GM18909 (cell line): ENCODE measurements around the gene SYT14.
"Not testable (repeated sequence)": the region's sequence is repeated elsewhere in the genome, so short reads cannot be mapped to it uniquely, and the experiment has no call there.

Experiments used
- ATAC-seq: cut with Tn5 transposase; IDR thresholded peaks from one replicate; pipeline ENCODE4 v1.9.1; 2021; ENCODE audit warnings: mild to moderate bottlenecking; ENCODE audit not compliant: unreplicated experiment, poor library complexity

The SYT14 gene

DNA sequence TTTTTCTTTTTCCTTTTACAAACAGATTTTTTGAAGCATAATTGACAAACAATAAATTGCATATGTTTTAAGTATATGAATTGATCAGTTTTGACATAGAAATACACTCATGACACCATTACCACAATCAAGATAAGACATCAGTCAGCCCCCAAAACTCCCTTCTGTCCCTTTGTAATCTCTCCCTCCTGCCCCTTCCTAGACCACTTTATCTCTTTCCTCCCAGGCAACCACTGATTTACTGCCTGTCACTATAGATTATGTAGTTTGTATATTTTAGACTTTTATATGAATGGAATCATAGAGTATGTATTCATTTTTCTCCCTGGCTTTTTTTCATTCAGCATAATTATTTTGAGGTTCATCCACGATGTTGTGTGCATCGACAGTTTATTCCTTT, 6.9 kb upstream of the SYT14 start:
- no peak for ATAC-seq

- no peak for ATAC-seq
Measured at GRCh38 chr1:209936125-209936524, 1.9 kb upstream of the SYT14 start.

DNA sequence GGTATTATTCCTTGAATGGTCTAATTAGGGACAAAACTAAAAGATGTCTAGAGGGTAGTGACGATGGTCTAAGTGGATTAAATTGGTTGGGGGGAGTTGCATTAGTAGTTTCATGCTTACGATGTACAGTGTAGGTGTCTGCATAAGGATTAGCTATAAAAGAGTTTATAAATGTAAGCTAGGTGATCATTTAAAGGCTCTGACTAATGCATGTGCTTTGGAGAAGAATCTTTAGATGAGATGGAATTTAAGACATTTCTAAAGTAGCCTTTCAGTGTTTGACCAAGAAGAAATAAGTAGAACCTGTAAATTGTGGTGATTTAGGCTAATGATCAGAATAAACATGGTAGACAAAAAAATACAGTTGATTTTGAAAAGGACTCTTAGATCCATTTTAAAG, 7.4 kb downstream of the SYT14 start:
- ATAC-seq = no peak

GRCh38 chr1:209948155-209948554, 10.1 kb downstream of the SYT14 start:
- ATAC-seq = no peak

DNA sequence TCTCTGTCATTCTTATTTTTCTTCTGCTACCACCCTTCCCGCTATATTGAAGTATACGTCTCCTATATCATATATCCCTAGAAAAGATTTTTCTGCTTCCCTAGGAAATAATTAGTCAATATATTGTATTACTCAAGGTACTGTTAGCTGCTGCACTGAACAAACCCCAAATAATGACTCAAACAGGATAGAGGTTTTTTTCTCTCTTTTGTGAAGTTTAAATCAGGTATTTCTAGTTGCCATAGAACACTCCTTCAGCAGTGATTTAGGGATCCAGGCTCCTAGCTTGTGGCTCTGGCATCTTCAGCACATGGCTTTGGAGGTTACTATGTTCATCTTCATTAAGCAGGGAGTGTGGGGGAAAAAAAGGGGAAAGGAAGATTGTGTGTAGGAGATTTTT, 18.1 kb downstream of the SYT14 start:
- no peak for ATAC-seq

- no peak for ATAC-seq
Measured at GRCh38 chr1:209959623-209960022, 21.6 kb downstream of the SYT14 start.

DNA sequence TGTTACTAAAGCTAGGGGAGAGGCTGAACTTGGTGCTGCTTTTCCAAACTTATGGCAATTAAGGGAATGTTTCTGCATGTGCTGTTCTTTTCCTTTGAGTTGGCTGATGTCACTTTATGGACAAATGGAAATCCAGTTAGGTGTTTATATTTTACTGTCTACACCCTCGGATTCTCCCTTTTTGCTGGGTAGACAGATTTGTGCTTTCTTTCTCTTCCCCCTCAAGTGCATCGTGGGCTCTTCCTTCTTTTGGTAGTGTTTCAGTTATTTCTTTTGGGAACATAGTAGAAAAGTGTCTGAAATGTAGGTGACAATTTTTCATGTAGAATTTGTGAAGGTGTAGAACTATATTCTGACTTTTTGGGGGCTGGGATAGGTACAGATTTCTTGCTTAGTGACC, 22.9 kb downstream of the SYT14 start:
- no peak for ATAC-seq

DNA sequence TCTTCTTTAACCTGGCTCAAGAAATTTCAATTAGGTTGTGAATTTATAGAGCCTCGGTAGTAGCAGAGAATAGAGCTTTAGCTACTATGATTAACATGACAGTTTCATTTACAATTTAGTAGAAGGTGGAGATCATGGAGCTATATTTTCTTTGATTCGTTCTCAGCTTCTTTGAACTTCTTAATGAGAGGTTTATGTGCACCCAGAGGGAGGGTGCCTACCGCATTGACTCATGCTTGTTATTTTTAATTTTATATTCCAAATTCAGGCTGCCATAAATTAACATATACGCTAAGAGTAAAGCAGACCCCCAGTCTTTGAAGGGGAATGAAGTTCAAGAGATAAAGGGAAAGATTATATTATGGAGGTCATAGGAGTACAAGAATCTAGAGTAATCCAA, 24.4 kb downstream of the SYT14 start:
- ATAC-seq = no peak

DNA sequence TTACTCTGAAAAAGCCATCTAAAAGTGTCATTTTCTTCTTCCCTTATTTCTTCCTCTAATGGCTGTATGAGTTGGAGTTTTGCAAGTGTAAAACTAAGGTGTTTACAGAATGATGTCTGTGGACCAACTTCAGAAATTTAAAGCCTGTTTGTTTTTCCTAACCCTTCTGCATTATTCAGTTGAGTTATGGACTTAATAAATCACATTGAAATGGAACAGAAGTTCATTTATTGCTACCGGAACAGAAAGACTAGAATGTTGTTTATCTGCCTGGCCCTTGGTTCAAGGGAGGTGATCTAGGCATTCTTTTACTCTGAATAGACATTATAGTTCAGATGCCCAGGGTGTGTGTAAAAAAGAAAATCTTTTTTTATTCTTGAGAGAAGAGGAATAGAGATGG, 24.8 kb downstream of the SYT14 start:
- no peak for ATAC-seq

GRCh38 chr1:209965996-209966395, 28.0 kb downstream of the SYT14 start:
- no peak for ATAC-seq

- not testable (repeated sequence) for ATAC-seq
Measured at GRCh38 chr1:209978721-209979120, 40.7 kb downstream of the SYT14 start.

DNA sequence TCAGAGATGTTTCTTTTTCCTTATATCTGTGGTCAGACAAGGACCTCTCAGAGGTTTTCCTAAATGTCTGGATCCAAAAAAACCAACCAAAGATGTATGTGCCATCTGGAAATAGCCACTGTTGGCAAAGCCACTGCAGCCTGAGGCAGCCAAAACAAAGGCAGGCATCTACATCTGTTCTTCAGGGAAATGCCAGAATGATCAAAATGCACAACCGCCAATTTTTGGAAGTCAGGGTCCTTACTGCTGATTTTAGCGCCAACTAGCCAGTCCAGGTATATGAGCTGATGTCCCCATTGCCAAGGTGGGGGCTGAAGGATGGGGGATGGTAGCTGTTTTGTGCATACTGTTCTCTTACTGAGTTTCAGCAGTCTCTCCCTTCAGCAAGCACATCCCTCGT, 45.9 kb downstream of the SYT14 start:
- no peak for ATAC-seq

- no peak for ATAC-seq
Measured at GRCh38 chr1:209985002-209985401, 47.0 kb downstream of the SYT14 start.

DNA sequence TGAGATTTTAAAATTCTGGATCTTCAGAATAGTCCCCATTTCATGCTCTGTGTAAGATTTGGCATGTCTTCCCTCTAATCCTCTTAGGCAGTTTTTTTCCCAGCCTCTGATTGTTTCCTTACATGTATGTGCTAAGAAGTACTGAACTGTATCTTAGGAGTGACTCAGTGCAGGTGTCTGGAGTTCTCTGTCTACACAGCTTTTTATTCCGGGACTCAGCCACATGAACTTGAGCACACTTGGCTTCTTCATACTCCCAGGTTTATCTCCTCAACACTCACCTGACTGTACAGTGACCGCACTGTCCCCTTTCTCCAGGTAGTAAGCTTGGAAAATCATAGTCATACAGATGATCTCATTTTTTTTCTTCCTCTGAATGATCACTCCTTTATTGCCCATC, 50.7 kb downstream of the SYT14 start:
- ATAC-seq = no peak

- no peak for ATAC-seq
Measured at GRCh38 chr1:209989525-209989924, 51.5 kb downstream of the SYT14 start.

DNA sequence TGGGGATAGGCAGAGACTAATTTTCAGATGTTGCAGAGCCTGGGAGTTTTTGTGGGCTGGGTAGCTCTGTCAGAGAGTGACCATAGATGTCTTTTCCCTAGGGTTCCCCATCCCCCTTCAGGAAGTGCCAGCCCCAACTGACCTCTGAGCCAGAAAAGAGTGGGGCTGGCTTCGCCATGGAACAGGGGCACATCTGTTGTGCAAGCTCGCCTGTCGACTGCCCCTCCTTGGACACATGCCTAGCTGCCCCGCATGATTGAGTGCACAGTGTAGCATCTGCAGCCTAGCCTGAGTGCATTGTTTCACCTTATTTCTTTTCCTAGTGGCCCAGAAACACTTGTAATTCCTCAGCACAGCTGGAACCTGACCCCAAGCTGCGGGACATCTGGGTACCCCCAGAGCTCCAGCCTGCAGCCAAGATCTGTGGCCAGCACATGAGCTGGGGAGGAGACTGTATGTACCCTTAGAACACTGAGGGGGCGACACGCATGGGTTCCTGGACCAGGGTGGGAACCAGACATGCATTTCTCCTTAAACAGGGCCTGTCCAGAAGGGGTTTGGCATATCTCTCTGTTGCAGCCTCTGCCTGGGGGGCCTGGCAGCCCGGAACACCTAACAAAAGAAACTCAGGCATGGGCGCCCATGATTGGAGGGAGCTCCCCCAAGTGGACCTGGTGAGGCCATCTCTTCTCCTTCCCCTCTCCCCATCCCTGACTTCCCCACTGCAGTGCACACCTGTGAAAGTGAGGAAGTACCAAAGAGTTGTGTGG, 55.2 kb downstream of the SYT14 start:
- ATAC-seq = no peak

DNA sequence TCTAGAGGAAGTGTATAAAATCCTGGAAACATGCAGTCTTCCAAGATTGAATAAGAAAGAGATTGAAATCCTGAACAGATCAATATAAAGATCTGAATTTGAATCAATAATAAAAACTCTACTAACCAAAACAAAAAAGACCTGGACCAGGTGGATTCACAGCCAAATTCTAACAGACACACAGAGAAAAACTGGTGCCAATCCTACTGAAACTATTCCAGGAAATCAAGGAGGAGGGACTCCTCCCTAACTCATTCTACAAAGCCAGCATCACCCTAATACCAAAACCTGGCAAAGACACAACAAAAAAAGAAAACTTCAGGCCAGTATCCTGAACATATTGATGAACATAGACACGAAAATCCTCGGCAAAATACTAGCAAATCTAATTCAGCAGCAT, 58.3 kb downstream of the SYT14 start:
- ATAC-seq = no peak

DNA sequence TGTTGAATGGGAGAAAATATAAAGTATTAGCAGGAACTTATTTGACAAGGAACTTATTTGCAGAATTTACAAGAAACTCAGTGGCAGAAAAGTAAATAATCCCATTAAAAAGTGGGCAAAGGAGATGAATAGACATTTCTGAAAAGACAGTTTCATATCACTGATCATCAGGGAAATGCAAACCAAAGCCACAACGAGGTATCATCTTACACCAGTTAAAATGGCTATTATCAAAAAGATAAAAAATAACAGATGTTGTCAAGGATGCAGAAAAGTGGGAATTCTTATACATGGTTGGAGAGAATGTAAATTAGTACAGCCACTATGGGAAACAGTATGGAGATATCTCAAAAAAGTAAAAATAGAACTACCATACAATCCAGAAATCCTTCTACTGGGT, 61.0 kb downstream of the SYT14 start:
- no peak for ATAC-seq

- ATAC-seq = no peak
Measured at GRCh38 chr1:210001751-210002150, 63.7 kb downstream of the SYT14 start.

GRCh38 chr1:210003501-210003900, 65.5 kb downstream of the SYT14 start:
- ATAC-seq = no peak

DNA sequence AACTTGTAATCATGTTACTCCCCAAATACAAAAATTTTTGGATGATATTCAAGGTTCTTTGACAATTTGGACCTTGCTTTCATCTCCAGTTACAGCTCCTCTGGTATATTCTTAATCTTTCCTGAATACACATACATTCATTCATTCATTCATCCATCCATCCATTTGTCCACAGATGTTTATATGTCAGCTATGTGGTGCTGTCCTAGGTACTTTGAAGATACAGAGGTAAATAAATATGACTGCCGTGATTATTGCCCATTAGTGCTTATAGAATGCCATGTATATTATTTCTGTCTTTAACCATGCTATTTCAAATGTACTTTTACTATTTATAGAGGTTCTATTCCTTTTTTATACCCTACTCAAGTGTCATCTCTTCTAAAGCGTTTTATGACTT, 72.1 kb downstream of the SYT14 start:
- no peak for ATAC-seq

DNA sequence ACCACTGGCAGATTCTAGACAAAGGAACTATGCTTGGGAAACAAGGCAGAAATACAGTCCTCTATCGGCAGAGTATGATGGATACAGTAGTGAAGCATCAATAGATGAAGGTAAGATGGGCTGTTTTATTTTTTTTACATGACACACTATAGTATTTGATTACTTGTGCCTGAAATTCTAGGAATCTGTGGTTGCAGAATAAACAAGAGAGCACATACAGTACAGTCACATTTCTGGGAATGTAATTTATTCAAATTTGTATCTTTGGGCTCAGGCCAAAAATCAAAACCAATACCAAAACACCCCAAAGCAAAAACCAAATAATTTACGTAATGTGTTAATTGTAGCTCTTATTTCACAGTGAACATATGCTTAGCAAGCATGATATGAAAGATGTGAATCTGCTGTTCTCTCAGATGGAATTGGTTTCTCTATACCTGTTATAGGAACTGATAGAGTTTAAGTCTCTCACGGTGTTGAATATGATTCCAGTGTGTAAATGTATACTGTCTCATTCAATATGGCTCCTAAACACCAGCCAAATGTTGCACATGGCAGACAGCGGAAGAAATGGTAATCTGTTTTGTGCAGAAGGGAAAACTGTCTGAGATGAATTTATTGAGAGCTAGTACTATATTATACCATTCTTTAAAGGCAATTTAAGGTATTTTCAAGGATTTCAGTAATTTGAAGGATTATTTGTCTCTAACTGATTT, 83.3 kb downstream of the SYT14 start:
- no peak for ATAC-seq
